Glutamatergic neuron (in vitro differentiated cells): ENCODE data around the gene GPC6. TPM values are rescaled to one million over a fixed set of nuclear protein-coding genes. Genes with fewer than 3 reads are reported as not detected.
A peak's percentile ranks its signal among the peaks of the same experiment; 100 is the strongest.

Experiments used
- DNase-seq: peaks from one replicate; pipeline ENCODE4 v3.0.0; 2022
- H3K27ac Mint-ChIP-seq: one replicate; pipeline ENCODE4 v1.8.0; 2020; ENCODE audit warnings: mild to moderate bottlenecking, mixed read lengths, inconsistent platforms; ENCODE audit not compliant: unreplicated experiment
- H3K27me3 Mint-ChIP-seq: one replicate; pipeline ENCODE4 v1.8.0; 2020; ENCODE audit warnings: mild to moderate bottlenecking, moderate library complexity, mixed read lengths, inconsistent platforms; ENCODE audit not compliant: unreplicated experiment
- H3K36me3 Mint-ChIP-seq: one replicate; pipeline ENCODE4 v1.8.0; 2020; ENCODE audit warnings: mild to moderate bottlenecking, mixed read lengths, inconsistent platforms; ENCODE audit not compliant: unreplicated experiment
- H3K4me1 Mint-ChIP-seq: one replicate; pipeline ENCODE4 v1.8.0; 2020; ENCODE audit warnings: mild to moderate bottlenecking, low read depth, mixed read lengths, inconsistent platforms; ENCODE audit not compliant: unreplicated experiment
- H3K4me3 Mint-ChIP-seq: one replicate; pipeline ENCODE4 v1.8.0; 2020; ENCODE audit warnings: mild to moderate bottlenecking, mixed read lengths, inconsistent platforms; ENCODE audit not compliant: unreplicated experiment
- H3K9me3 Mint-ChIP-seq: one replicate; pipeline ENCODE4 v1.8.0; 2020; ENCODE audit warnings: mild to moderate bottlenecking, moderate library complexity, mixed read lengths, inconsistent platforms; ENCODE audit not compliant: unreplicated experiment
- total RNA-seq: library from RNA; stranded (reverse); fragmentation: NEBNext Ultra II Directional; extraction: Animal tissue kit (Norgen Biotek cat#: 25700); gene quantifications from one replicate; pipeline ENCODE4 v1.2.1, GENCODE V29; 2021; ENCODE audit not compliant: unreplicated experiment
- TF ChIP-seq, protein P1 (sequence below): fragments of 200-600 bp; sonication (generic); IDR thresholded peaks from one replicate; pipeline ENCODE4 v1.5.0; 2021; ENCODE audit not compliant: partially characterized antibody, unreplicated experiment

Gene GPC6
- total RNA-seq, 1 donor from 2014 or later, result 11.8 TPM

DNA sequence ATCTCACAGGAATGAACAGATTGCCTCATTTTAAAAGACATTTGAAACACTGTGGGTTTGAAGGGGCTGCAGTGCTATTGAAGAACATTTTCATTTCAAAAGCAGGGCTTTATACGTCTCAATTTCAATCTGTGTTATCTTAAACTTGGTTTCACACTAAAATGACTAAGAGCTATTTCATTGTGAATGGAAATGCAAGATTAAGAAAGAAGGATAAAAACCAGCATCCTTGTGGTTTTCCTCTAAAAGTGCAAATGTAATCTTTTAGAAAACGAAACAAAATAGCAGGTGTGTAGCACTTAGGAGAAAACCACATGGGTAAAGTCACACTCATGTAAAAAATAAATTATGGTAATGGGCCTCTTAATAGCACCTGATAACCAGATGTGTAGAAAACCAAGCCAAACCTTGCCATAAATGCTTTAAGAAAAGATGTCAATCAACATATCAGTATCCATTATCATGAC is 397.7 kb downstream of the GPC6 start:
- Mint-ChIP-seq H3K9me3 (no peaks in the 10 kb centered on the region), H3K27ac (no peak overlapping the region), H3K4me3 (no peak overlapping the region)

DNA sequence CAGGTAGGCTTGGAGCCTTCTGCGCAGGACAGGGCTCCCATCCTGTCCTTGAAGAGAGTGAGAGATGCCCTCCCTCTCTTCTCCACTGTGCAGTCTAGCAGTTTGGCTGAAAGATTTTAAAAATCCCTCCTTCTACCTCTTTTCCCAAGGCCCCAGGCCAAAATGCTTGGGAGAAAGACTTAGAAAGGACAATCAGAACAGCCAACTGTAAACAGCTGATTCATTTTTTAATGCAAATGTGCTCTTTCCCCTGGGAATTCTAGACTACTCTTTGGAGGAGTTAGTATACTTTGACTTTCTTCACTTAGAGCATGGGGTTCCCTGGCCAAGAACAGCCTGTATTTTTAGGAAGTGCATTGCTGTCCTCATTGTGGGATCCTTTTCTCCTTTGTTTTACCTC is 398.9 kb downstream of the GPC6 start:
- DNase-seq, result no peak
- TF ChIP-seq, protein P1, sequence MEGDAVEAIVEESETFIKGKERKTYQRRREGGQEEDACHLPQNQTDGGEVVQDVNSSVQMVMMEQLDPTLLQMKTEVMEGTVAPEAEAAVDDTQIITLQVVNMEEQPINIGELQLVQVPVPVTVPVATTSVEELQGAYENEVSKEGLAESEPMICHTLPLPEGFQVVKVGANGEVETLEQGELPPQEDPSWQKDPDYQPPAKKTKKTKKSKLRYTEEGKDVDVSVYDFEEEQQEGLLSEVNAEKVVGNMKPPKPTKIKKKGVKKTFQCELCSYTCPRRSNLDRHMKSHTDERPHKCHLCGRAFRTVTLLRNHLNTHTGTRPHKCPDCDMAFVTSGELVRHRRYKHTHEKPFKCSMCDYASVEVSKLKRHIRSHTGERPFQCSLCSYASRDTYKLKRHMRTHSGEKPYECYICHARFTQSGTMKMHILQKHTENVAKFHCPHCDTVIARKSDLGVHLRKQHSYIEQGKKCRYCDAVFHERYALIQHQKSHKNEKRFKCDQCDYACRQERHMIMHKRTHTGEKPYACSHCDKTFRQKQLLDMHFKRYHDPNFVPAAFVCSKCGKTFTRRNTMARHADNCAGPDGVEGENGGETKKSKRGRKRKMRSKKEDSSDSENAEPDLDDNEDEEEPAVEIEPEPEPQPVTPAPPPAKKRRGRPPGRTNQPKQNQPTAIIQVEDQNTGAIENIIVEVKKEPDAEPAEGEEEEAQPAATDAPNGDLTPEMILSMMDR, result no peak
- Mint-ChIP-seq H3K9me3 (no peaks in the 10 kb centered on the region), H3K4me1 (peaks cover 21% of the 10 kb centered on the region), H3K27me3 (no peaks in the 10 kb centered on the region), H3K36me3 (no peaks in the 10 kb centered on the region), H3K4me3 (no peak overlapping the region), H3K27ac (no peak overlapping the region)

More for the DNA sequence above, 397.7 kb downstream of the GPC6 start:
- DNase-seq, result no peak
- no peaks in the 10 kb centered on the region for H3K36me3 Mint-ChIP-seq
- no peaks in the 10 kb centered on the region for H3K27me3 Mint-ChIP-seq
- peaks cover 21% of the 10 kb centered on the region for H3K4me1 Mint-ChIP-seq
- TF ChIP-seq, protein P1, result no peak

DNA sequence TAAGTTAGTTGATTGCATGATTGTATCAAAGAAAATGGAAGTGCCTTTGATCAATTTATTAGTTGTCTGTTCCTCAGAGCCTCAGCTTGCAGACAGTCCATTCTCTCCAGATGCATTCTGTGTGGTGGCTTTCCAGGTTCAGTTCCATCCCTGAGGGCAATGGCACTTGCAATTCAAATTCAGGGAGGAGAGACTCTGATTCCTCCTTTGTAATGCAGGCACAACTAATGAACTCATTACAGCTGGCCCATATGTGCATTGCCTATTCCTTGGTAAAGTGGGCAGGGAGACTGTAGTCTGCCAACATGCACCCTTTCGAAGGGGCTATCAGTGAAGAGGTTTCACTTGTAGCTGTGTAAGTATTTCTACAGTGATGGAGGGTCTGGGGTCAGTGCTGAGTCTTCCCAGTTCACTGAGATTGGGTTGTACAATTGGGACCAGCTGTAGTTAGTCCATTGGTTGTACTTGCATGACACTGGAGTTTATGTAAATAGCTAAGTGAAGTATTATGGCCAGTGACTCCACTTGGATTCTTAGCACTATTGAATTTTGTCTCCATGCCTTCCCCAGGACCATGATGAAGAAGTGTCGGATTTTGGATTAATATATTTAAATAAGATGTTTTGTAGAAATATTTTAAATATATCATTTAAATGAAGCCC is 401.7 kb downstream of the GPC6 start:
- H3K36me3 Mint-ChIP-seq, result no peaks in the 10 kb centered on the region
- peaks cover 21% of the 10 kb centered on the region for H3K4me1 Mint-ChIP-seq
- no peak for DNase-seq
- H3K27ac Mint-ChIP-seq, result no peak overlapping the region
- H3K4me3 Mint-ChIP-seq, result no peak overlapping the region
- TF ChIP-seq, protein P1, result no peak
- no peaks in the 10 kb centered on the region for H3K27me3 Mint-ChIP-seq
- H3K9me3 Mint-ChIP-seq, result no peaks in the 10 kb centered on the region

DNA sequence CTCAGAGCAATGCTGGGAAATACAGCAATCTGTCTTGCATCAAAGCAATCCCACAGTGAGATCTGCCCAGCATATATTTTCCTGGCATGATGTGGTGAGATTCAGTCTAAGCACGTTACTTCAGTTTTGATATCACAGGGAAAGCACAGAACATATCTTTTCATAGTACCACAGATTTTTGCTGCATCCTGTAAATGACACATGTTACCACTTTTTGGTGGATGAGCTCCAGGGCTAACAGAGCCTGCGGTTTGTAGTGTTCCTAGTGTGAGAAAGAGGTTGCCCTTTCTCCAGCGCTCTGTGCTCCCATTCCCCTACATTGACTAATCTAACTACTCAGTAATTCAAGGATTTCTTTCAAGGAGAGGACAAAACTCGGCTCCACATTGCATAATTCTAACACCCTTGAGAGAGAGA is 409.0 kb downstream of the GPC6 start:
- Mint-ChIP-seq H3K4me1 (peaks cover 17% of the 10 kb centered on the region), H3K27me3 (peaks cover 1% of the 10 kb centered on the region), H3K9me3 (no peaks in the 10 kb centered on the region), H3K4me3 (no peak overlapping the region), H3K36me3 (no peaks in the 10 kb centered on the region), H3K27ac (peak overlapping the region; percentile 14)
- no peak for DNase-seq
- TF ChIP-seq, protein P1, result no peak

DNA sequence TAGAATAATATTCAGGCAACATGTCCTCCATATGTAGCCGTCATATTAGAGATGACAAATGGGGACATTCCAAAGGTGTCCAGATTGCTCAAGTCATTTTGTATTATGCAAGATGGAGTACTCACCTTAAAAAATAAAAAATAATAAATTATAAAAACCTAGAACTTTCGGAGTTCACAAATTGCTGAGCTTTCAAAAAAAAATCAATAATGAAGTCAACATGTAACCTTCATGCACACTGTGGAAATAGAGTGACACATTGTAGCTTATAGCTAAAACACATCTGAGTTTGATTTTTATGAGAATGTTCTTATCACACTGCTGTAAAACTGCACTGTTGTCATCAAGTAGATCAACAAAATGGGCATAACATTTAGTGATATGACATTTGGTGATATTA is 411.2 kb downstream of the GPC6 start:
- Mint-ChIP-seq H3K36me3 (no peaks in the 10 kb centered on the region), H3K27ac (no peak overlapping the region), H3K4me1 (peaks cover 17% of the 10 kb centered on the region), H3K9me3 (no peaks in the 10 kb centered on the region), H3K27me3 (peaks cover 1% of the 10 kb centered on the region), H3K4me3 (no peak overlapping the region)
- DNase-seq, result no peak
- TF ChIP-seq, protein P1, result no peak
